ENCODE data around the gene PBLD. TPM values are rescaled to one million over a fixed set of nuclear protein-coding genes. Genes with fewer than 3 reads are reported as not detected.

PBLD gene
- polyA plus RNA-seq, 1 donor (not counting 4 experiments of a cell fraction or from before 2014, with no cell fraction given) = 1.00 TPM

DNA sequence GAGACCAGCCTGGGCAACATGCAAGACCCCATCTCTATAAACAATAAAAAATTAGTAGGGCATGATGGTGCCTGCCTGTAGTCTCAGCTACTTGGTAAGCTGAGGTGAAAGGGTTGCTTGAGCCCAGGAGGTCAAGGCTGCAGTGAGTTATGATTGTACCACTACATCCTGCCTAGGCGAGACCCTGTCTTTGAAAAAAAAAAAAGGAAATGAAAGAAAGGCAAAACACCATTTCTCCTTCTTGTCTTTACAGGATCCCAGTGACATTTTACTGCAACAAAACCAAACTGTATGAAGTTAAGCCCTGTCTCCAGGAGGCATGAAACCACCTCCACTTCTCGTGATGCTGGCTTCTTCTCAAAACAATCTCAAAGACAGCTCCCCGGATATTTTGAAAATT, 29.9 kb upstream of the PBLD start:
- no peak for TF ChIP-seq EZH2 (IDR thresholded peaks at IDR 0.05; ENCODE audit: low read length)
- TF ChIP-seq, protein P1, sequence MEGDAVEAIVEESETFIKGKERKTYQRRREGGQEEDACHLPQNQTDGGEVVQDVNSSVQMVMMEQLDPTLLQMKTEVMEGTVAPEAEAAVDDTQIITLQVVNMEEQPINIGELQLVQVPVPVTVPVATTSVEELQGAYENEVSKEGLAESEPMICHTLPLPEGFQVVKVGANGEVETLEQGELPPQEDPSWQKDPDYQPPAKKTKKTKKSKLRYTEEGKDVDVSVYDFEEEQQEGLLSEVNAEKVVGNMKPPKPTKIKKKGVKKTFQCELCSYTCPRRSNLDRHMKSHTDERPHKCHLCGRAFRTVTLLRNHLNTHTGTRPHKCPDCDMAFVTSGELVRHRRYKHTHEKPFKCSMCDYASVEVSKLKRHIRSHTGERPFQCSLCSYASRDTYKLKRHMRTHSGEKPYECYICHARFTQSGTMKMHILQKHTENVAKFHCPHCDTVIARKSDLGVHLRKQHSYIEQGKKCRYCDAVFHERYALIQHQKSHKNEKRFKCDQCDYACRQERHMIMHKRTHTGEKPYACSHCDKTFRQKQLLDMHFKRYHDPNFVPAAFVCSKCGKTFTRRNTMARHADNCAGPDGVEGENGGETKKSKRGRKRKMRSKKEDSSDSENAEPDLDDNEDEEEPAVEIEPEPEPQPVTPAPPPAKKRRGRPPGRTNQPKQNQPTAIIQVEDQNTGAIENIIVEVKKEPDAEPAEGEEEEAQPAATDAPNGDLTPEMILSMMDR (optimal IDR thresholded peaks at IDR 0.05 in 1 of 3, IDR thresholded peaks at IDR 0.05 in 1 of 3, conservative IDR thresholded peaks at IDR 0.05 in 1 of 3; ENCODE audit: extremely low read depth in 1 of 3, insufficient read depth in 2 of 3, low read length in 3 of 3) = no peak
- Histone ChIP-seq H3K4me3 (ENCODE audit: control insufficient read depth in 2 of 3, extremely low read depth in 1 of 3, insufficient read depth in 2 of 3, low read depth in 1 of 3, low read length in 3 of 3) (no peak overlapping the region), H3K4me2 (ENCODE audit: control insufficient read depth, extremely low read depth, insufficient read depth, low read depth, low read length) (no peak overlapping the region), H3K27me3 (ENCODE audit: control insufficient read depth, extremely low read depth, insufficient read depth, low read length) (no peaks in the 10 kb centered on the region), H2AFZ (ENCODE audit: control insufficient read depth, low read length) (no peak overlapping the region), H3K79me2 (ENCODE audit: control insufficient read depth, insufficient read depth, low read length) (no peaks in the 10 kb centered on the region), H3K36me3 (ENCODE audit: control insufficient read depth in 2 of 2, extremely low read depth in 1 of 2, insufficient read depth in 2 of 2, low read length in 2 of 2) (peaks cover 3 to 7% of the 10 kb centered on the region in 2 experiments), H3K9ac (ENCODE audit: control insufficient read depth, extremely low read depth, insufficient read depth, low read length) (no peak overlapping the region), H3K4me1 (ENCODE audit: control insufficient read depth, extremely low read depth, insufficient read depth, low read length) (no peaks in the 10 kb centered on the region), H3K9me1 (ENCODE audit: control insufficient read depth, extremely low read depth, insufficient read depth, low read length) (no peaks in the 10 kb centered on the region), H3K9me3 (ENCODE audit: control insufficient read depth, low read depth, low read length) (no peaks in the 10 kb centered on the region), H4K20me1 (ENCODE audit: control insufficient read depth, extremely low read depth, insufficient read depth, low read length) (no peaks in the 10 kb centered on the region), H3K27ac (ENCODE audit: control insufficient read depth, insufficient read depth, low read length) (no peak overlapping the region)
- dilution Hi-C loops (cut with MboI; ENCODE audit: extremely low pct_ligation_motif_present, low sequenced_read_pairs) = no loop called here
- no peak for FAIRE-seq
- DNase-seq (ENCODE audit: low read depth, low spot score) = no peak

DNA sequence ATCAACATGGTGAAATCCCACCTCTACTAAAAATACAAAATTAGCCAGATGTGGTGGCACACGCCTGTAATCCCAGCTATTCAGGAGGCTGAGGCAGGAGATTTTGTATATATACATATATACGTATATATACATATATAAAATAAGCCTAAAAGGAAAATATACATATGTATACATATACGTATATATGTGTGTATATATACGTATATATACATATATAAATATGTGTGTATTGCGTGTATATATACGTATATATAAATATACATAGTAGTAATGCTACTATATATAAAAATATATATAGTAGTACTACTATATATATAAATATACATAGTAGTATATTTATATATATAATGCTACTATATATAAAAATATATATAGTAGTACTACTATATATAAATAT, 26.5 kb upstream of the PBLD start:
- Histone ChIP-seq H3K79me2 (ENCODE audit: control insufficient read depth, insufficient read depth, low read length) (no peaks in the 10 kb centered on the region), H4K20me1 (ENCODE audit: control insufficient read depth, extremely low read depth, insufficient read depth, low read length) (no peaks in the 10 kb centered on the region), H3K9ac (ENCODE audit: control insufficient read depth, extremely low read depth, insufficient read depth, low read length) (no peak overlapping the region), H3K4me3 (ENCODE audit: control insufficient read depth in 2 of 3, extremely low read depth in 1 of 3, insufficient read depth in 2 of 3, low read depth in 1 of 3, low read length in 3 of 3) (no peak overlapping the region), H3K4me2 (ENCODE audit: control insufficient read depth, extremely low read depth, insufficient read depth, low read depth, low read length) (no peak overlapping the region), H3K9me1 (ENCODE audit: control insufficient read depth, extremely low read depth, insufficient read depth, low read length) (no peaks in the 10 kb centered on the region), H3K27ac (ENCODE audit: control insufficient read depth, insufficient read depth, low read length) (no peak overlapping the region), H3K27me3 (ENCODE audit: control insufficient read depth, extremely low read depth, insufficient read depth, low read length) (no peaks in the 10 kb centered on the region), H3K4me1 (ENCODE audit: control insufficient read depth, extremely low read depth, insufficient read depth, low read length) (no peaks in the 10 kb centered on the region), H2AFZ (ENCODE audit: control insufficient read depth, low read length) (no peak overlapping the region), H3K9me3 (ENCODE audit: control insufficient read depth, low read depth, low read length) (no peaks in the 10 kb centered on the region), H3K36me3 (ENCODE audit: control insufficient read depth in 2 of 2, extremely low read depth in 1 of 2, insufficient read depth in 2 of 2, low read length in 2 of 2) (peaks cover 0 to 8% of the 10 kb centered on the region in 2 experiments)
- DNase-seq (ENCODE audit: low read depth, low spot score) (no peak), FAIRE-seq (no peak)
- dilution Hi-C loops (cut with MboI; ENCODE audit: extremely low pct_ligation_motif_present, low sequenced_read_pairs) = no loop called here
- TF ChIP-seq, protein P1 (optimal IDR thresholded peaks at IDR 0.05 in 1 of 3, IDR thresholded peaks at IDR 0.05 in 1 of 3, conservative IDR thresholded peaks at IDR 0.05 in 1 of 3; ENCODE audit: extremely low read depth in 1 of 3, insufficient read depth in 2 of 3, low read length in 3 of 3) = no peak
- TF ChIP-seq EZH2 (IDR thresholded peaks at IDR 0.05; ENCODE audit: low read length) = no peak

All from keratinocyte (primary cell).